Left cardiac atrium (tissue), 4 donors: Measurements from ENCODE around the gene C10orf67. TPM values are rescaled to one million over a fixed set of nuclear protein-coding genes. Genes with fewer than 3 reads are reported as not detected.
"Not testable (repeated sequence)": the region's sequence is repeated elsewhere in the genome, so short reads cannot be mapped to it uniquely, and the experiment has no call there.

Experiments
- ATAC-seq, 2 donors: fragments of 200-7000 bp; cut with Tn5 transposase; one replicate each; pipeline ENCODE4 v1.9.1; 2020; ENCODE audit warnings: mild to moderate bottlenecking in 2 of 2, moderate library complexity in 2 of 2
- DNase-seq: peaks from one replicate; pipeline ENCODE4 v3.0.0-alpha.2; 2020
- intact Hi-C, 2 donors: fragments of 100-400 bp; cut with DNase I; formaldehyde crosslinking; loops; one replicate each; pipeline versions ENCODE4 v1.14.1 to v1.15.1; 2022 to 2023
- total RNA-seq, 2 donors: library from RNA; stranded (reverse); fragmentation: NEBNext Ultra II Directional; extraction: Animal tissue kit (Norgen Biotek cat#: 25700); gene quantifications; one replicate each; pipeline ENCODE4 v1.2.1, GENCODE V29; 2021
- donor health status: DM: no; HTN: yes; CAD: no.
- donor health status: DM: no; HTN: yes; CAD: no; lungs with severe emphysema.
- donor health status: DM: yes; HTN: yes; CAD: no.
- donor health status: Dilated cardiomyopathy.

The C10orf67 gene
- total RNA-seq, 2 donors from 2014 or later = 0.10 to 0.27 TPM

DNA sequence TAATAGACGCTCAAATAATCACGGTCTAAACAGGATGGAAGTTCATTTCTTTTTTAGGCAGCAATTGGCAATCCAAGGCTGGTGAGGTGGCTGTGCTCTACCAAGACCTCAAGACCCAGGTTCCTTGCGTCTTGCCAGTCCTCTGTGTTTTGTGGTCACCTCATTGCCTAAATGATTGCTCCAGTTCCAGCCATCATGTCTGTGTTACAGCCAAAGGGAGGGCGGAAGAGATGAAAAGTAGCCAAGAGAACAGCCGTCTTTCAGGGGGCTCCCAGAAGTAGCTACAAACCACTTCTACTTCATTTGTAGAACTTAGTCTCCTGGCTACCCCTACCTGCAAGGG lies 19.2 kb upstream of the C10orf67 start:
- no peak for ATAC-seq
- intact Hi-C loops = no loop called here
- no peak for DNase-seq

DNA sequence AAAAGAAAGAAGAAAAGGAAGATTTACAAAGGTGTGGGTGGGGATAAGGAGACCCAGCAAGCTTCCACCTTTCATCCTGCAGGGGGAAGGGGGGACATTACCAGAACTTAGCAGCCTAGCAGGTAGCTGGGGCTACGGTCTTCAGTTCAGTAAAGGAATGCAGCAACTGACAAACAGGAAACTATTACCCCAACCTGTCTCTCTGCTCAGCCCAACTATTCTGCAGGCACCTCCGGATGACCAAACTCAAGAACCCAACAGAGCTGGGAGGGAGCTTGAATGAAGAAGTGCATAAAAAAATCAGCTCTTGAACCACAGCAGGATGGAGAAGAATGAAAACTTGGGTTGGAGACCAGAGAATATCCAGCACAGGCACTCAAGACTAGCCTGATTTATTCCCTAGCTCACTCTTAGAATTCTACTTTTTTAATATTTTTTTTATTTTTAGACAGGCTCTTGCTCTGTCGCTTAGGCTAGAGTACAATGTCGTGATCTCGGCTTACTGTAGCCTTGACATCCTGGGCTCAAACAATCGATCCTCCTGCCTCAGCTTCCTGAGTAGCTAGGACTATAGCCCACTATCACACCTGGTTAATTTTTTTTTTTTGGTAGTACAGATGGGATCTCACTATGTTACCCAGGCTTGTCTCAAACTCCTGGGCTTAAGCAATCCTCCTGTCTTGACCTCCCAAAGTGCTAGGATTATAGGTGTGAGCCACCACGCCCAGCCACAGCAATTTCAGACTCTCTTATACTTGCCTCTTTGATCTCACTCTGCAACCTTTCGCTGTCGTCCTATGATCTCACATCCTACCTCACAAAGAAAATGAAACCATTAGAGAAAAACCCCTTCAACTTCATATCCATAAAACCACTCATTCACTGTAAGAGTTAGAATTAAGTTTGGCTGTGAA lies 18.5 kb upstream of the C10orf67 start:
- intact Hi-C loops = no loop called here
- no peak for ATAC-seq
- no peak for DNase-seq

DNA sequence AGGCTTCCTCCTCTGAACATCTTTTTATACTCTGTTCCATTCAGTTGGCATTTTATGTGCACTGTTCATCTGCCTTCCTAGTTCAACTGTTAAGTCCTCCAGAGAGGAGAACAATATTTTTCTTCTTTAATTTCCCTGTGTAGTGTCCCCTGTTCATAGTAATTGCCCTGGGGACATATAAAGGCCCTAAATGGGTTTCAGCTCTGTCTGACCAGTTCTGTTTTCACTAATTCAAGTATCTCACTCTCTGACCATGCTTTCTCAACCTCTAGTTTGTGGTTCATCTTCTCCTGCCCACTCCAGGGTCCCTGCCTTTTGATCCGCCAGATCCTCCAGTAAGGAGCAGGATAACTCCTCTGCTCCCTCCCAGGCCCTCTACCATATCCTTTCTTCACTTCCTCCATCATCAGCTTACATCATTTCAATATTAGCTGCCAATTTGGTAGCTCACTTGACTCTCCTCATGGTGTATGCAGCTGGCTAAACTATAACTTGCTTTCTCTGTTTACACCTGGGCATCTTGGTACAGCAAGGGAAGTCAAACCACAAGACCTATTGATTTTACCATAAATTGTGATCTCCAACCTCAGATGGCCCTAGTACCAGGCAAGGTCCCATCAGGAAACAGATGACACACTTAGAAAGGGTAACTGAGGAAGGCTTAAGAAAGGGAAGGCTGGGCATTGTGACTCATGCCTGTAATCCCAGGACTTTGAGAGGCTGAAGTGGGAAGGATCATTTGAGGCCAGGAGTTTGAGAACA lies 17.7 kb upstream of the C10orf67 start:
- no peak for ATAC-seq
- intact Hi-C loops = no loop called here
- no peak for DNase-seq

DNA sequence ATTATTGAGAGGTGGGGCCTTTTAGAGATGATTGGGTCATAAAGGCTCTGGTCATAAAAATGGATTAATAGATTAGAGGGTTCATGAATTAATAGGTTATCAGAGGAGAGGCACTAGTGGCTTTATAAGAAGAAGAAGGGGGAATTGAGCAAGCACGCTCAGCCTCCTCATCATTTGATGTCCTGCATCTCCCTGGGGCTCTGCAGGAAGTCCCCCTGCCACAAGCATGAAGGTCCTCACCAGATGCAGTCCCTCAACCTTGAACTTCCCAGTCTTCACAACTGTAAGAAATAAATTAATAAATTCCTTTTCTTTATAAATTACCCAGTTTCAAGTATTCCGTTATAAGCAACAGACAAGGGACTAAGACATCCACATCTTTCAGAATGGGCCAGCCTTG lies 17.1 kb upstream of the C10orf67 start:
- intact Hi-C loops = no loop called here
- DNase-seq (no peak), ATAC-seq (no peak)

DNA sequence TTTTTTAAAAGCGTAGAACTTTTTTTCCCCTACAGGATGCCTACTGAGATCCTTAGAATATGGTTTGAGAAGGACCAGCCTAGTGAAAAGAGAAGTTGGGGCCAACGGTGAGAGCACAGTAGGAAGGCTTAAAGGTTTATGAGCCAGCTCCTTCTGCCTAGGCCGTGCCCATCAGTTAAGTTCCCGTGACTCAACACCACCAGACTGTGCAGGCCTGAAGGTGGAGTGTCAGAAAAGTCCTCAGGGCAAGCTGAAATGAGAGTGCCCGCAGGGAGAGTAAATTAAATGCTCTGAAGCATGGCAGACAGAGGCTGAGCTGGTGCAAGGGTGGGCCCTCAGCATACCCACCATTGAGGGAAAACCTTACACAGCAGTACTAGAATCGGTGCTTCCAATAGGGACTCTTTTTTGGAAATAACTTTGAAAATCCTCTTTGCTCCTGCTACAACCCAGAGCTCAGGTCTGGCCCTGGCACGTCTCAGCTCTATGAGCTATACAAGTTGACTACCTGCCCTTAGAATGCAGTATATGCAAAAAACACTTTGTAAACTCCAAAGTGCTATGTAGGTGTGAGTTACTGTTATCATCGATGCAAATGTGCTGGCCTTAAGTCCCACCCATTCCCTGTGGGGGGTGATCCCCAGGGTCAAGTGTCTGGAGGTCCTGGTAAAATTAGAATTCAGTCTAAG lies 15.2 kb upstream of the C10orf67 start:
- DNase-seq (no peak), ATAC-seq (peak; percentile 47 to 93)
- intact Hi-C loops = no loop called here

DNA sequence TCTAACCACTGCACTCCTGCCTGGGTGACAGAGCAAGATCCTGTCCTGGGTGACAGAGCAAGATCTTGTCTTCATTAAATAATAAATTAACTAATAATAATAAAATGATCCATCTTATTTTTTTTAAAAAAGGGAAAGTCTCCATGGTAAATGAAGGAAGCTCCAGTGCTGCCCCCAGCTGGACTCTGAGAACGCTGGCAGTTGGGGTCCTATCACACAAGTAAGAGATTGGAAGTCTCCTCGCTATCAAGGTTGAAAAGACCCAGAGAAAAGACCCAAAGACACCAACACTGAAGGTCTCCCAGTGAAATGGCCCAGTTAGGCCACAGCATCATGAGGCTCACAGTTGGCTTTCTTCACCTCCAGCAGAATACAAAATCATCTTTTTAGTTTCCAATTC lies 13.8 kb upstream of the C10orf67 start:
- ATAC-seq = no peak
- intact Hi-C loops = no loop called here

DNA sequence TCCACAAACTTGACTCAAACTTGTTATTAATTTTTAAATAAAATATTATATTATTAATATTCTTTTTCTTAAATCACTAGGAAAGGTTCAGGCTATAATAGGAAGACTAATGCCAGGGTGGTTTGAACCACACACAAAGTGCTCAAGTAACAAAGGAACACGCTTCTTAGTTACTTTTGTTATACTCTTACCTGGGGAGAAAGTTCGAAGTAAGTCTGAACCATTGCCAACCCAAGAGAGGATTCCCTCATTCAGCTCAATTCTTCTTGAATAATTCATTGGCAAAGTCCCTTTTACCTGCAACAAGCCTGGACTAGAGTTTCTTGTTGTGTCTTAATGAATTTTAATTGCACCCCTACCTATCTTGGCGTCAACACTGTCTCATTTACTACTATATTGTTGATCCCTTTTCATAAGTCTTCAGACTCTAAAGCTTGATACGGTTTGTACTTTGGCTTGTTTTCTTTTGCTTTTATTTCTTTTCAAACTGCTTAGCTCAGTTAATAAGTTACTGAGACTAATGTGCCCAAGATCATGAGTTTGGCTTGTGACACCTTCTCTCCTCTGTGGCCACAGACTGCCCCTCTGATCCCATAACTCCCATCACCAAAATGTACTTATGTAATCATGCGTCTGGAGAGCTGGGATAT lies 10.2 kb upstream of the C10orf67 start:
- ATAC-seq (no peak), DNase-seq (no peak)
- intact Hi-C loops = no loop called here

More for the DNA sequence above, 13.8 kb upstream of the C10orf67 start:
- no peak for DNase-seq

DNA sequence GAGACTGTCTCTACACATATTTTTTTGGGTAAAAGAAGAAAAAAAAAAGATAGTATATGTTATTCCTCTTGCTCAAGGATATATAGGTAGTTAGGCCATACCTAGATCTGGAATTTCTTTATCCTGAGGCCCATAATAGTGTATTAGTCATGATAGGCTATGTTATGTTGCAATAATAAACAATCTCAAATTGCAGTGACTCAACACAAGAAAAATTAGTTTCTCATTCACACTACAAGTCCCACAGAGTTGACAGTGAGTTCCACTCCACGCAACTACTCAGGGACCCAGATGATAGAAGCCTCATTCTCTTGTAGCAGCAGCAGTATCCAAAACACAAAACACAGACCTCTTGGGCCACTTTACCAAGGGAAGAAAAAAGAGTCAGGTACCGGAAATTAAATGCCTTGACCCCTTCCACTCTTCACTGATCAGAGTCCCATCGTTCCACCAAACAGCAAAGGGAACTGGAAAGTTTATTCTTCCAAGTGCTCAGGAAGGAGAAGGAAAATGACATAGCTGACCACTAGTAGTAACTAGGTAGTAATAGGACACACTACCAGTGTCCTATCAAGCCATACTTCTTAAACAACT lies 7.4 kb upstream of the C10orf67 start:
- intact Hi-C loops = no loop called here
- no peak for ATAC-seq
- no peak for DNase-seq

DNA sequence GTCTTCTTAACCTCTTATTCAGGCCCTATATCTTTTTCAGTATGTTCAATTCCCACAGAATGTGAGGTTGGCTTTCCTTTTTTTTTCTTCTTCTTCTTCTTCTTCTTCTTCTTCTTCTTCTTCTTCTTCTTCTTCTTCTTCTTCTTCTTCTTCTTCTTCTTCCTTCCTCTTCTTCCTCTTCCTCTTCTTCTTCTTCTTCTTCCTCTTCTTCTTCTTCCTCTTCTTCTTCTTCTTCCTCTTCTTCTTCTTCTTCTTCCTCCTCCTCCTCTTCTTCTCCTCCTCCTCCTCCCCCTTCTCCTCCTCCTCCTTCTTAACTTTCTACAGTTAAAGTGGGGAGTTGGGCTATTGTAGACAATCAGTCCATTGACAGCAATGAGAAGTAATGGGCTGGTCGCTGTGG lies 6.1 kb upstream of the C10orf67 start:
- ATAC-seq, DNase-seq, intact Hi-C loops: not testable (repeated sequence)

DNA sequence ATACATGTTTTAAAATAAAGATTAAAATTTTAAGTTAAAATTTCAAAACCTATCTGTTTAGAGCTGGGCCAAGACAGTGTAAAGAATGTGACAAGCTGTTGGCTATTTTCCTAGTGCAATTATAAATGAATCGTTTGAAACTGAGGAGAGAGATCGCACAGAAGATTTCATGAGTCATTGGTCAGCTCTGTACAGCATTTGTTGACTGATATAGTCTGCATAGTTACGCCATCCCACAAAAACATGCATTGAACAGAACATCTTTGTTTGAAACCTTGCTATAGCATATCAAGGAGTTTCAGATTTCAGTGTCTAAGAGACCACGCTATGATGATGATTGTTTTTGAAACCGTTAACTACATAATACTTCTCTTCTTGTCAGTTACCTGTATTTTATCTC lies 1.3 kb upstream of the C10orf67 start:
- ATAC-seq = peak in 1 of 2 donors; percentile 44
- no peak for DNase-seq
- intact Hi-C loops = loop anchor here in 1 of 2 donors (2.0 to 10.0 kb wide), 2 partner anchors 53 to 99 kb away; no protein-coding TSS in a partner anchor

DNA sequence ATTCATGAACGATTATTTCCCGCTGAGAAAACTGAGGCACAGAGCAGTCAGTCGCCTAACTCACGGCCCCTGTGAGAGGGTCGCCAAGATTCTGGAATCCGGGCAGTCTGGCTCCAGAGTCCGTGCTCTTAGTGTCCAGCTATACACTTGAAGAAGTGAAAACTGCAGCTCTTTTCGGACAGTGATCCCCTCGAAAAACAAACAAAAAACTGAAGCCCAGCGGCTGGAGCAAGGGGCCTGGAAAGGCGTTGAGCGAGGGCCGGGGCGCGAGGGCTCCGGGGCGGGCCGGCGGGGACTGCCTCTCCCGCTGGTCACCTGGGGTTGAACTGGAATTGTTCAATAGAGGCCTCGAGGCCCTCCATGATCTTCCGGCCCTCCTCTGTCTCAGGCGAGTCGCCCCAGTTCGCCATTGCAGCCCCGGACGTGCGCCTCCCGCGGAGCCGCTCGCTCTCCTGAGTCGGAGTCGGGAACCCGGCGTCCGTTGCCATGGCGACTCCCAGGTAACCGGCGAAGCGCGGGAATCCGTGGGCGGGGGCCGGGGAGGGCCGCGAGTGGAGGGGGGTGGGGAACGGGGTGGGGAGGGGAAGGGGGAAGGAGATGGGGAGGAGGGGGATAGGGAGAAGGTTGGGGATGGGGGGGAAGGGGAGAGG lies 881 bp downstream of the C10orf67 start:
- intact Hi-C loops = loop anchor here in 1 of 2 donors (10.0 kb wide), 1 partner anchor 101 kb away; no protein-coding TSS in a partner anchor
- DNase-seq (peak; percentile 72), ATAC-seq (peak; percentile 17 to 42)

DNA sequence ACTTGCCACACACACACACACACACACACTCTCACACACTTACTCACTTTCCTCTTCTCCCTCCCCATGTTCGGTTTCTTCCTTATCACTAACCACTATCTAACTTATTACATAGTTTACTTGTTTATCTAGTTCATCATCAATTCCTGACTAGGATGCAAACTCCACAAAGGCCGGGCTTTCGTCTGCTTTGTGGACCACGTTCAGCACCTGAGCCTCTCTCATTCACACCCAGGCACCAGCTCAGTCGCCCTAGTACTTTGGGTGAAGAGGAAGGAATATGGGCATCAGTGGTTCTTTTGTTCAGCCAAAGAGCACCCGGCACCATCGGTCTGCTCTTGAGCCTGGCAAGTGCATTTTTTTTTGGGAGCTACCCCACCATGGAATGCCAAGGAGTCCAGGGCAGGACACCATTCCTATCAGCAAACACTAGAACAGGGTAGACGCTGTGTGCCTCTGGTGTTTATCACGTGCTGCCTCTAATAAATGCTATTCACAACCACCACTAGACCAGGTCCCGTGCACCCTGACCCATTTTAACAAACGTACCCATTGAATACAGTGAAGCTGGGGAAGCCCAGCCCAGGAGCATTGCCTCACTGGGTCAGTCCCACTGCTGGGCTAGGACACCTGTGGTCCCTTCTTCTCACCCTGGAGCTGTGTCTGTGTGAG lies 2.2 kb downstream of the C10orf67 start:
- intact Hi-C loops = loop anchor here in 1 of 2 donors (10.0 kb wide), 1 partner anchor 102 kb away; no protein-coding TSS in a partner anchor
- no peak for ATAC-seq

DNA sequence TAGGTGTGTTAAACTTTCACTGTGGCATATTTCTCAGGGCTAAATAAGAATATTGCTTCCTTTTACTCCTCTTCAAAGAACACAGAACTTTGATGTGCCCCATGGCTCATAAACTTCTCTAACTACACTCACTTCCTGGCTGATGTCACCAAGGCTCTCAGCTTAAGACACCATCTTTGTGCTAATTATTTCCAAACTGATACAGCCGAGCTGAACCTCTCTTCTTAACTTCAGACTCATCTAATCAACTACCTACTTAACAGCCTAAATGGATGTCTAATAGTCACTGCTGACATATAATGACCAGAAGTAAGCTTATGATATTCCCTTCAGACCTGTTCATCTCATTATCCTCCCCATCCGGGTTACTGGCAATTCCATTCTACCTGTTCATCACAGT lies 3.6 kb downstream of the C10orf67 start:
- no peak for DNase-seq
- ATAC-seq = no peak
- intact Hi-C loops = loop anchor here in 1 of 2 donors (10.0 kb wide), 1 partner anchor 104 kb away; no protein-coding TSS in a partner anchor

More for the DNA sequence above, 2.2 kb downstream of the C10orf67 start:
- DNase-seq = no peak

DNA sequence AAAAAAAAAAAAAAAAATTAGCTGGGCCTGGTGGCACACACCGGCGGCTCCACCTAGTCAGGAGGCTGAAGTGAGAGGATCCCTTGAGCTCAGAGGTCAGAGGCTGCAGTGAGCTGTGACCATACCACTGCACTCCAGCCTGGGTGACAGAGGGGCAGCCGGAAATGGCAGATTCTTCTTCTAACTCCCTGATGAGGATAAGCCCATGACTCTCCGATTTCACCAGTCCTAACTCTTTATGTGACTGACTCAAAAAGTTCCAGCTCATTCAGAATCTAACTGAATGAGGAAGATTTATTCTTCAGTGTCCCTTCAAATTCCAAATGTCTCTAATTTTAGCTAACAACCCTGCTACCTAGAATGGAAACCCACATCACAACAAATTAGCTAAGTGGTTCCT lies 4.2 kb downstream of the C10orf67 start:
- no peak for DNase-seq
- intact Hi-C loops = loop anchor here in 1 of 2 donors (10.0 kb wide), 1 partner anchor 104 kb away; no protein-coding TSS in a partner anchor
- ATAC-seq = no peak

DNA sequence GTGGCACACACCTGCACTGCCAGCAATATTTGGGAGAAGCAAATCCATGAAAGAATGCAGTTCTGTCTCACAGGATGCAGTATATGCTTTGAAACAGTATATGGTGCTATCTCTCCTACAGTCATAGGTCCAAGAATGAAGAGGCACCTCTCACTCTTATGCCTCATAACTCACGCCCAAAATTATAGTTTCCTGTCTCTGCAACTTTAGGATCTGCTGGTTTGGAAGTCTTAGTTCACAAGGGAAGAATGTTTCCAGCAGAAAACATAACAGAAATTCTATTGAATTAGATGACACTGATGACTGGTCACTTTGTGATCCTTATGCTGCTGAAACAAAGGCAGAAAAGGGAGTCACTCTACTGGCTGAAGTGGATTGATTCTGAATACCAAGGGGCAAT lies 5.7 kb downstream of the C10orf67 start:
- intact Hi-C loops = no loop called here
- ATAC-seq (no peak), DNase-seq (no peak)

DNA sequence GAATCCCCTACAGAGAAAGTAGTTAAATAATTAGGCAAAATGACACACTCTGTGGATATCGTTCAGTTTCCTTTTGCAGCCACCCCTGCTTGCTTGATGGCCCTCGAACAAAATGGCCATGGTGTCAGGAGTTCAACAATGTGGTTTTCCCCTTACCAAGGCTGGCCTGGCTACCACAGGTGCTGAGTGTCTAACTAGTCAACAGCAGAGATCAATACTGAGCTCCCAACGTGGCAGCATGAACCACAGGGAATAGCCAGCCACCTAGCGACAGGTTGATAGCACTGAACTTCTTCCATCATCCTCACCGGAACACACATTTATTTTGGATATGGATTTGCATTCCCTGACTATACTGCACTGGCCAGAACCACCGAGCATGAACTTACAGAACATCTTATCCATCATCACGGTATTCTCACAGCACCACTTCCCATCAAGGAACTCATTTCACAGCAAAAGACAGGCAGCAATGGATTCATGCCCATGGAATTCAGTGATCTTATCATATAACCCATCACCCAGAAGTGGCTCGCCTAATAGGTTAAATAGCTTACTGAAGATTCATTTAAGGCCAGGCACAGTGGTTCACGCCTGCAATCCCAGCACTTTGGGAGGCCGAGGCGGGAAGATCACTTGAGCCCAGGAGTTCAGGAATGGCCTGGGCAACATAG lies 6.3 kb downstream of the C10orf67 start:
- intact Hi-C loops = no loop called here
- no peak for ATAC-seq
- DNase-seq = no peak

DNA sequence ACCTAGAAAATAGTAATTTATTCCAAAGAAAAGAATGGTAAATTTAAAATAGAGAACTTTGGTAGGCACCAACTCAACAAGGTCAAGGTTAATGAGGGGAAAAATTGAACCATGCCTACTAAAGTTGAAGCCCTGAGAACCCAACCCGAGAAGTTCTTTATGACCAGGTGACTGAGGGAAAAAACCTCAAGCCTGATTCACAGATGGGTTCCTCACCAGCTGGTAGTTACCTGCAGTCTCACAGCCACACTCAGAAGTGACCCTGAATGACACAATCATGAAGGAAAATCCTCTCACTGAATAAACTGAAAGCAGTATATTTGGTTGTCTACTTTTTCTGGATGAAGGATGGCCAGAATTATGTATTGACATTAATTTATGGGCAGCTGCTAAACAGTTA lies 7.0 kb downstream of the C10orf67 start:
- no peak for DNase-seq
- no peak for ATAC-seq
- intact Hi-C loops = no loop called here
